AG04450 (cell line): Measurements from ENCODE around the gene SPTBN5. TPM values are rescaled to one million over a fixed set of nuclear protein-coding genes. Genes with fewer than 3 reads are reported as not detected.

Experiments
- CTCF ChIA-PET: fragments of 300-600, 350-600 bp; formaldehyde crosslinking; extraction: SDS; loops from one replicate; lab custom pipeline; 2022; ENCODE audit warnings: antibody characterized with exemption, inconsistent platforms; lab: Charles Lee
- POLR2A ChIA-PET: fragments of 350-600 bp; formaldehyde crosslinking; extraction: SDS; loops from one replicate; lab custom pipeline; 2021; ENCODE audit warnings: antibody characterized with exemption, inconsistent platforms; lab: Yijun Ruan, JAX
- DNase-seq: peaks from one replicate; pipeline ENCODE4 v3.0.0-alpha.2; 2011; ENCODE audit warnings: low read depth, low spot score
- H3K27ac ChIP-seq: one replicate; pipeline ENCODE4 v1.5.1; 2012; ENCODE audit warnings: low read depth, low read length, control low read depth
- H3K27me3 ChIP-seq: one replicate; pipeline ENCODE4 v1.6.0; 2012; ENCODE audit warnings: low read length; ENCODE audit not compliant: control insufficient read depth, insufficient read depth
- H3K4me3 ChIP-seq: 2 replicates; pipeline ENCODE4 v1.5.1; 2011; ENCODE audit warnings: mild to moderate bottlenecking, low read depth, low read length, control low read depth
- H3K9me3 ChIP-seq: 2 replicates; pipeline ENCODE4 v1.5.1; 2012; ENCODE audit warnings: low read length; ENCODE audit not compliant: control insufficient read depth, insufficient read depth
- polyA plus RNA-seq: library from polyadenylated mRNA; depleted of rRNA; stranded (reverse); fragments of >200 nt; gene quantifications from 2 replicates; pipeline ENCODE4 v1.2.3, GENCODE V29; 2011
- TF ChIP-seq, protein P1 (sequence below): IDR thresholded peaks from 2 replicates; pipeline ENCODE4 v1.5.1; 2011; ENCODE audit warnings: low read depth, low read length, control low read depth, inconsistent platforms

The SPTBN5 gene
- polyA plus RNA-seq, 1 experiment: 0.14 TPM

- Histone ChIP-seq H3K9me3 (no peaks in the 10 kb centered on the region; the same call in 1 of the 2 replicates), H3K27ac (no peak overlapping the region), H3K27me3 (no peaks in the 10 kb centered on the region), H3K4me3 (no peak overlapping the region)
- CTCF ChIA-PET: no interaction called here
- TF ChIP-seq, protein P1, sequence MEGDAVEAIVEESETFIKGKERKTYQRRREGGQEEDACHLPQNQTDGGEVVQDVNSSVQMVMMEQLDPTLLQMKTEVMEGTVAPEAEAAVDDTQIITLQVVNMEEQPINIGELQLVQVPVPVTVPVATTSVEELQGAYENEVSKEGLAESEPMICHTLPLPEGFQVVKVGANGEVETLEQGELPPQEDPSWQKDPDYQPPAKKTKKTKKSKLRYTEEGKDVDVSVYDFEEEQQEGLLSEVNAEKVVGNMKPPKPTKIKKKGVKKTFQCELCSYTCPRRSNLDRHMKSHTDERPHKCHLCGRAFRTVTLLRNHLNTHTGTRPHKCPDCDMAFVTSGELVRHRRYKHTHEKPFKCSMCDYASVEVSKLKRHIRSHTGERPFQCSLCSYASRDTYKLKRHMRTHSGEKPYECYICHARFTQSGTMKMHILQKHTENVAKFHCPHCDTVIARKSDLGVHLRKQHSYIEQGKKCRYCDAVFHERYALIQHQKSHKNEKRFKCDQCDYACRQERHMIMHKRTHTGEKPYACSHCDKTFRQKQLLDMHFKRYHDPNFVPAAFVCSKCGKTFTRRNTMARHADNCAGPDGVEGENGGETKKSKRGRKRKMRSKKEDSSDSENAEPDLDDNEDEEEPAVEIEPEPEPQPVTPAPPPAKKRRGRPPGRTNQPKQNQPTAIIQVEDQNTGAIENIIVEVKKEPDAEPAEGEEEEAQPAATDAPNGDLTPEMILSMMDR: no peak
- no peak for DNase-seq
- POLR2A ChIA-PET: no interaction called here
Observed at GRCh38 chr15:41829959-41830646, 63.8 kb downstream of the SPTBN5 start.

DNA sequence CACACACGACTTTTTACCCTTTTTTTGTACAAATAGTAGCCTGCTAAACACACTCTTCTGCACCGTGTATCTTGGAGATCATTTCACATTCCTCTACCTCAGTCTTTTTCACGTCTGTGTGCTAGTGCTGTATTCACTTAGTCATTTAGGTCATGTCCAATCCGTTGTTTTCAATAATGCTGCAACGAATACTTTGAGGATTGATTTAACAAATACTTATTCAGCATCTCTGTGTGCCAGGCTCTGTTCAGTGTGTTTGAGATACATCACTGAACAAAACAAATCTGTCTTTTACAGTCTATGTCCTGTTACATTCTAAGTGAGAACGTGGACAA lies 65.1 kb downstream of the SPTBN5 start:
- Histone ChIP-seq H3K27ac (no peak overlapping the region), H3K4me3 (peak overlapping the region; percentile 91), H3K9me3 (no peaks in the 10 kb centered on the region; the same call in 1 of the 2 replicates), H3K27me3 (no peaks in the 10 kb centered on the region)
- POLR2A ChIA-PET: no interaction called here
- CTCF ChIA-PET: no interaction called here
- TF ChIP-seq, protein P1: no peak
- DNase-seq: no peak

GRCh38 chr15:41827880-41828806 lies 65.7 kb downstream of the SPTBN5 start, which contains the start of gene JMJD7:
Gene JMJD7, plus strand, starts transcription at chr15:41828092. Its CDS starts 33 bp downstream, at chr15:41828125.
- peak; percentile 66 for DNase-seq
- Histone ChIP-seq H3K27me3 (no peaks in the 10 kb centered on the region), H3K9me3 (no peaks in the 10 kb centered on the region; the same call in 1 of the 2 replicates), H3K4me3 (peak within 1 kb of the TSS; percentile 91), H3K27ac (peak within 1 kb of the TSS; percentile 82)
- CTCF ChIA-PET: interaction anchor here (2.1 kb wide), 1 partner anchor 54 kb away, joined by 6 read pairs; the partner anchor contains the start of gene MAPKBP1
- TF ChIP-seq, protein P1: no peak
- POLR2A ChIA-PET: no interaction called here

DNA sequence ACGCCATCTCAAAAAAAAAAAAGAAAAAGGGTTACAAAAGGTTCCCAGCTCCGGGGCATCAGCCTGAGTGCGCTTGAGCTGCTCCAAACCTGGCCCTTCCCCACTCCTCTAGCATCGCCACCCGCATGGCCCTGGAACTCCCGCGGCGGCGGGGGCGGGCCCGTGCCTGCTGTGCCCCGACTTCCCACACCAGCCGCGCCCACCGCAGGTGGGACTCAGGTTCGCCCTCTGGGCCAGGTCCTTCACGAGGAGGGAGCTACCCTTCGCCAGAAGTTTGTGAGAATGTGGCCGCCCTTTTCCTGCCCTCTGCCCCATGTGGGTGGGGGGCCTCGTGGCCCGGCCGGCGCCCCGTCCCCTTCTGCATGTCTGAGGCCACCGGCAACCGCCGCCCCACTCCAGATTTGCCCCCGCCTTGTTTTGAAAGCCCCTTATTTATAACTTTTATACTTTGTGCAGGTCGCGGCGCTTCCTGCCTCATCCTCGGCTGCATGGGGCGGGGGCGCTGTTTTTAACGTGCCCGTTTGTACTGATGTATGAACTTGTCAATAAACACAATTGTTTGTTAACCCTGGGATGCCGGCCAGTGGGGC lies 66.5 kb downstream of the SPTBN5 start:
- CTCF ChIA-PET: interaction anchor here (2.1 kb wide), 1 partner anchor 53 kb away, joined by 6 read pairs; the partner anchor contains the start of gene MAPKBP1

More for the DNA sequence above, 66.5 kb downstream of the SPTBN5 start:
- no peak for DNase-seq
- POLR2A ChIA-PET: no interaction called here
- Histone ChIP-seq H3K9me3 (no peaks in the 10 kb centered on the region; the same call in 1 of the 2 replicates), H3K27me3 (no peaks in the 10 kb centered on the region), H3K27ac (no peak overlapping the region), H3K4me3 (peak overlapping the region; percentile 62)
- TF ChIP-seq, protein P1: 0 out of 2 replicates have a peak, but pooled peaks have one; percentile 10
